A549 (cell line): Measurements from ENCODE around the gene CDK5RAP2. TPM values are rescaled to one million over a fixed set of nuclear protein-coding genes. Genes with fewer than 3 reads are reported as not detected.

ENCODE experiments used
- ATAC-seq, 2 experiments: fragments of 200-7000 bp in 1 of 2; fragments of >200 bp in 1 of 2; cut with Nextera tagmentation in 1 of 2; cut with Tn5 transposase in 1 of 2; 3 replicates each; pipeline versions ENCODE4 v1.8.0 to v1.9.1; 2018 to 2020; ENCODE audit warnings: mild to moderate bottlenecking in 1 of 2, moderate library complexity in 1 of 2
- CTCF ChIA-PET: fragments of 300-600 bp; sonication (Branson Sonifier 250); formaldehyde crosslinking; extraction: SDS; loops from one replicate; lab custom pipeline; 2021; ENCODE audit warnings: antibody characterized with exemption, inconsistent platforms; lab: Yijun Ruan, JAX
- POLR2A ChIA-PET: fragments of 350-600 bp; formaldehyde crosslinking; extraction: SDS; loops from one replicate; lab custom pipeline; 2021; ENCODE audit warnings: antibody characterized with exemption, inconsistent platforms; lab: Yijun Ruan, JAX
- DNase-seq, 2 experiments: peaks; one replicate each; pipeline versions ENCODE4 v3.0.0 to v3.0.0-alpha.2; 2011 to 2016; ENCODE audit warnings: low read depth in 1 of 2, low spot score in 1 of 2
- FAIRE-seq: peaks from 2 replicates; lab custom pipeline; 2011; peaks lifted over from hg19 to GRCh38; lab: Jason Lieb, UNC
- H3K27ac ChIP-seq, 2 experiments: fragments of >200 bp; sonication (Bioruptor Twin); formaldehyde crosslinking; 3 replicates each; pipeline ENCODE4 v1.5.1; 2016 to 2017
- H3K4me1 ChIP-seq: fragments of >200 bp; sonication (Bioruptor Twin); formaldehyde crosslinking; 3 replicates; pipeline ENCODE4 v1.6.1; 2016
- H3K4me2 ChIP-seq: fragments of >200 bp; sonication (Bioruptor Twin); formaldehyde crosslinking; 3 replicates; pipeline ENCODE4 v1.6.1; 2016
- H3K4me3 ChIP-seq: fragments of >200 bp; sonication (Bioruptor Twin); formaldehyde crosslinking; 3 replicates; pipeline ENCODE4 v1.5.1; 2016
- H3K9me3 ChIP-seq: fragments of >200 bp; sonication (Bioruptor Twin); formaldehyde crosslinking; 3 replicates; pipeline ENCODE4 v1.6.1; 2016
- CBX2 ChIP-seq: fragments of 200-600 bp; sonication (generic); IDR thresholded peaks from 2 replicates; pipeline ENCODE4 v1.6.1; 2016; ENCODE audit warnings: low read depth, mild to moderate bottlenecking, borderline replicate concordance
- CBX8 ChIP-seq: fragments of 200-600 bp; sonication (generic); IDR thresholded peaks from 2 replicates; pipeline ENCODE4 v1.6.1; 2016
- EHMT2 ChIP-seq: fragments of 200-600 bp; sonication (generic); IDR thresholded peaks from 2 replicates; pipeline ENCODE4 v1.6.1; 2016; ENCODE audit warnings: antibody characterized with exemption, low read depth, mild to moderate bottlenecking, moderate library complexity
- FOXS1 ChIP-seq: fragments of 250-450 bp; sonication (Bioruptor Pico); IDR thresholded peaks from 2 replicates; pipeline ENCODE4 v1.5.0; 2020; ENCODE audit warnings: mild to moderate bottlenecking, moderate library complexity
- HDAC2 ChIP-seq: fragments of 200-600 bp; sonication (generic); IDR thresholded peaks from 2 replicates; pipeline ENCODE4 v1.6.1; 2016
- HEYL ChIP-seq: fragments of 250-450 bp; sonication (Bioruptor Pico); IDR thresholded peaks from 2 replicates; pipeline ENCODE4 v1.8.0; 2021; ENCODE audit warnings: mild to moderate bottlenecking, moderate library complexity
- HOXA7 ChIP-seq: fragments of 250-450 bp; sonication (Bioruptor Pico); IDR thresholded peaks from 2 replicates; pipeline ENCODE4 v1.5.0; 2020; ENCODE audit warnings: mild to moderate bottlenecking, moderate library complexity
- HOXB13 ChIP-seq: fragments of 250-450 bp; sonication (Bioruptor Pico); IDR thresholded peaks from 2 replicates; pipeline ENCODE4 v1.5.0; 2020; ENCODE audit warnings: low read depth, mild to moderate bottlenecking, moderate library complexity
- NPAS2 ChIP-seq: fragments of 250-450 bp; sonication (Bioruptor Pico); IDR thresholded peaks from 2 replicates; pipeline ENCODE4 v1.8.0; 2022; ENCODE audit warnings: mild to moderate bottlenecking, moderate library complexity, borderline replicate concordance
- PHF8 ChIP-seq: fragments of 200-600 bp; sonication (generic); IDR thresholded peaks from 2 replicates; pipeline ENCODE4 v1.6.1; 2016; ENCODE audit warnings: low read depth, mild to moderate bottlenecking, antibody characterized with exemption, moderate library complexity, borderline replicate concordance
- RCOR1 ChIP-seq: fragments of 150-350 bp; IDR thresholded peaks from 2 replicates; pipeline ENCODE4 v1.6.1; 2014; ENCODE audit warnings: antibody characterized with exemption, low read length, low read depth
- TFCP2L1 ChIP-seq: fragments of 250-450 bp; sonication (Bioruptor Pico); IDR thresholded peaks from 2 replicates; pipeline ENCODE4 v1.5.0; 2021; ENCODE audit warnings: mild to moderate bottlenecking
- TP53 ChIP-seq: fragments of 250-450 bp; sonication (Bioruptor Pico); IDR thresholded peaks from 2 replicates; pipeline ENCODE4 v1.5.0; 2021; ENCODE audit warnings: mild to moderate bottlenecking, moderate library complexity
- ZC3H11A ChIP-seq: fragments of 450-650 bp; IDR thresholded peaks from 2 replicates; pipeline ENCODE4 v1.6.1; 2014; ENCODE audit warnings: antibody characterized with exemption, mild to moderate bottlenecking
- ZFP36 ChIP-seq: fragments of 450-650 bp; IDR thresholded peaks from 2 replicates; pipeline ENCODE4 v1.6.1; 2014; ENCODE audit warnings: borderline replicate concordance; ENCODE audit not compliant: partially characterized antibody
- ZSCAN20 ChIP-seq: fragments of 250-450 bp; sonication (Bioruptor Pico); IDR thresholded peaks from 2 replicates; pipeline ENCODE4 v1.8.0; 2022; ENCODE audit warnings: mild to moderate bottlenecking, moderate library complexity
- WGBS: methylation state at CpG from one replicate; pipeline ENCODE4 v1.1.6; 2017; ENCODE audit errors: missing lambda C conversion rate; 5-methylcytosine and 5-hydroxymethylcytosine counted together
- polyA plus RNA-seq, 4 experiments: library from polyadenylated mRNA; depleted of rRNA in 3 of 4; stranded (reverse); fragments of >200 nt; fragmentation: RNase III in 1 of 4; extraction: RNeasy Plus Mini Kit Qiagen cat#74134 plus additional on column Dnase treatment in 1 of 4; gene quantifications; 2 replicates in 3 of 4; 3 replicates in 1 of 4; pipeline ENCODE4 v1.2.3, GENCODE V29; 2011 to 2017
- TF ChIP-seq, protein P1 (sequence below): fragments of 150-350 bp; IDR thresholded peaks from 2 replicates; pipeline ENCODE4 v1.6.1; 2014; ENCODE audit warnings: low read depth, mild to moderate bottlenecking, low read length
- TF ChIP-seq, protein P2 (sequence below): fragments of 250-450 bp; sonication (Bioruptor Pico); IDR thresholded peaks from 2 replicates; pipeline ENCODE4 v1.5.0; 2020; ENCODE audit warnings: low read depth, mild to moderate bottlenecking, moderate library complexity
- TF ChIP-seq, protein P3 (sequence below): fragments of 200-600 bp; sonication (generic); IDR thresholded peaks from 2 replicates; pipeline ENCODE4 v1.6.1; 2016; ENCODE audit warnings: antibody characterized with exemption, mild to moderate bottlenecking, moderate library complexity
- TF ChIP-seq, protein P4 (sequence below): IDR thresholded peaks from 2 replicates; pipeline ENCODE4 v1.6.1; 2012

The CDK5RAP2 gene
- polyA plus RNA-seq, 2 of the 4 experiments (the other 2 are of a cell fraction): 29.1 to 44.6 TPM

DNA sequence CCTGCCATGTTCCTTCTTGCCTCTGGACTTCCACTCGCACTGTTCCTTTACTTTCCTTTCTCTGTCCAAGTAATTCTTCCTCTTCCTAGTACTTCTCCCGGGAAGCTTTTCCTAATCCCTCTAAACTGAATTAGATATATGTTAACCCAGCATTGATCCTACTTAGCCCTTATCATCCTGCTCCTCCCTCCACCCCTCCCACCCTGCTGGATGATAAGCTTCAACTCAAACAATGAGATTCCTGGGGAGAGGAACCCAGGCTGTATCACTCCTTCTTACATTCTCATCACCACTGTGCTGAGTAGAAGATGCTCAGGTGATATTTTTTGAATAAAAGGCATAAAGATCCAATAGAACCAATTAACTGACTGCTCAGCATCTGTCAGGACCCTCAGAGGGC lies 45.7 kb downstream of the CDK5RAP2 start:
- ChIA-PET POLR2A (no interaction called here), CTCF (interaction anchor here (0.6 to 1.7 kb wide), 5 partner anchors 13 to 67 kb away, joined by 3 to 6 read pairs (median 4); no protein-coding TSS in a partner anchor)
- Histone ChIP-seq H3K4me3 (no peak overlapping the region), H3K4me2 (no peak overlapping the region), H3K27ac (peak overlapping the region in 1 of 2 experiments; percentile 16; a peak in 3 of 6 replicates), H3K4me1 (peaks cover 38% of the 10 kb centered on the region), H3K9me3 (no peaks in the 10 kb centered on the region)
- TF ChIP-seq HEYL (CRISPR knock-in tag) (no peak), ZFP36 (no peak), PHF8 (no peak), HOXA7 (CRISPR knock-in tag) (no peak), HOXB13 (no peak), ZC3H11A (no peak), HDAC2 (no peak), ZSCAN20 (CRISPR knock-in tag) (no peak), EHMT2 (no peak), CBX2 (no peak)
- TF ChIP-seq, protein P1, sequence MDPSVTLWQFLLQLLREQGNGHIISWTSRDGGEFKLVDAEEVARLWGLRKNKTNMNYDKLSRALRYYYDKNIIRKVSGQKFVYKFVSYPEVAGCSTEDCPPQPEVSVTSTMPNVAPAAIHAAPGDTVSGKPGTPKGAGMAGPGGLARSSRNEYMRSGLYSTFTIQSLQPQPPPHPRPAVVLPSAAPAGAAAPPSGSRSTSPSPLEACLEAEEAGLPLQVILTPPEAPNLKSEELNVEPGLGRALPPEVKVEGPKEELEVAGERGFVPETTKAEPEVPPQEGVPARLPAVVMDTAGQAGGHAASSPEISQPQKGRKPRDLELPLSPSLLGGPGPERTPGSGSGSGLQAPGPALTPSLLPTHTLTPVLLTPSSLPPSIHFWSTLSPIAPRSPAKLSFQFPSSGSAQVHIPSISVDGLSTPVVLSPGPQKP: no peak
- TF ChIP-seq, protein P2, sequence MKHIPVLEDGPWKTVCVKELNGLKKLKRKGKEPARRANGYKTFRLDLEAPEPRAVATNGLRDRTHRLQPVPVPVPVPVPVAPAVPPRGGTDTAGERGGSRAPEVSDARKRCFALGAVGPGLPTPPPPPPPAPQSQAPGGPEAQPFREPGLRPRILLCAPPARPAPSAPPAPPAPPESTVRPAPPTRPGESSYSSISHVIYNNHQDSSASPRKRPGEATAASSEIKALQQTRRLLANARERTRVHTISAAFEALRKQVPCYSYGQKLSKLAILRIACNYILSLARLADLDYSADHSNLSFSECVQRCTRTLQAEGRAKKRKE (CRISPR knock-in tag): no peak
- DNase-seq (no peak), FAIRE-seq (no peak), ATAC-seq (no peak)
- 81% methylated on average over 2 of the region's 2 CpGs for whole genome bisulfite sequencing

DNA sequence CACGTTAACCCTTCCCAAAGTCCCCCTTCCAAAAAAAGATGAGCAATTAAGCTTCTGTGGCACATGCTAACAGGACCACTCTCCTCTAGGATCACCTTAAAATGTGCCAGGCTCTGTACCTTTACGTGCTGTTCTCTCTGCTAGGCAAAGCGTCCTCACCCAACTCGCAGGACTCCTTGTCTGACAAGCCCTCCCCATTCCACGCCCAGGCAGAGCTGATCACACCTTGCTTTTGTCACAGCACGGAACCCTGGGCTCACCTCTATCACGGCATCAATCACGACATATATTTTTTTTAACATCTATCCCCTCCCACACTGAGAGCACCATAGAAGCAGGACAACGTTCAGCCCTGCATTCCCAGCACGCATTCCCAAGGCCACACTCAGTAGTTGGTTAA lies 47.1 kb downstream of the CDK5RAP2 start:
- Histone ChIP-seq H3K4me2 (peak overlapping the region; percentile 31), H3K4me1 (peaks cover 28% of the 10 kb centered on the region), H3K27ac (peak overlapping the region; percentile 67 to 85; a peak in 5 of 6 replicates), H3K4me3 (no peak overlapping the region), H3K9me3 (no peaks in the 10 kb centered on the region)
- TF ChIP-seq FOXS1 (CRISPR knock-in tag) (no peak), TP53 (no peak), PHF8 (no peak), CBX8 (no peak), TFCP2L1 (CRISPR knock-in tag) (no peak), RCOR1 (no peak), NPAS2 (no peak)
- TF ChIP-seq, protein P3, sequence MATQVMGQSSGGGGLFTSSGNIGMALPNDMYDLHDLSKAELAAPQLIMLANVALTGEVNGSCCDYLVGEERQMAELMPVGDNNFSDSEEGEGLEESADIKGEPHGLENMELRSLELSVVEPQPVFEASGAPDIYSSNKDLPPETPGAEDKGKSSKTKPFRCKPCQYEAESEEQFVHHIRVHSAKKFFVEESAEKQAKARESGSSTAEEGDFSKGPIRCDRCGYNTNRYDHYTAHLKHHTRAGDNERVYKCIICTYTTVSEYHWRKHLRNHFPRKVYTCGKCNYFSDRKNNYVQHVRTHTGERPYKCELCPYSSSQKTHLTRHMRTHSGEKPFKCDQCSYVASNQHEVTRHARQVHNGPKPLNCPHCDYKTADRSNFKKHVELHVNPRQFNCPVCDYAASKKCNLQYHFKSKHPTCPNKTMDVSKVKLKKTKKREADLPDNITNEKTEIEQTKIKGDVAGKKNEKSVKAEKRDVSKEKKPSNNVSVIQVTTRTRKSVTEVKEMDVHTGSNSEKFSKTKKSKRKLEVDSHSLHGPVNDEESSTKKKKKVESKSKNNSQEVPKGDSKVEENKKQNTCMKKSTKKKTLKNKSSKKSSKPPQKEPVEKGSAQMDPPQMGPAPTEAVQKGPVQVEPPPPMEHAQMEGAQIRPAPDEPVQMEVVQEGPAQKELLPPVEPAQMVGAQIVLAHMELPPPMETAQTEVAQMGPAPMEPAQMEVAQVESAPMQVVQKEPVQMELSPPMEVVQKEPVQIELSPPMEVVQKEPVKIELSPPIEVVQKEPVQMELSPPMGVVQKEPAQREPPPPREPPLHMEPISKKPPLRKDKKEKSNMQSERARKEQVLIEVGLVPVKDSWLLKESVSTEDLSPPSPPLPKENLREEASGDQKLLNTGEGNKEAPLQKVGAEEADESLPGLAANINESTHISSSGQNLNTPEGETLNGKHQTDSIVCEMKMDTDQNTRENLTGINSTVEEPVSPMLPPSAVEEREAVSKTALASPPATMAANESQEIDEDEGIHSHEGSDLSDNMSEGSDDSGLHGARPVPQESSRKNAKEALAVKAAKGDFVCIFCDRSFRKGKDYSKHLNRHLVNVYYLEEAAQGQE: no peak
- TF ChIP-seq, protein P2 (CRISPR knock-in tag): no peak
- TF ChIP-seq, protein P4, sequence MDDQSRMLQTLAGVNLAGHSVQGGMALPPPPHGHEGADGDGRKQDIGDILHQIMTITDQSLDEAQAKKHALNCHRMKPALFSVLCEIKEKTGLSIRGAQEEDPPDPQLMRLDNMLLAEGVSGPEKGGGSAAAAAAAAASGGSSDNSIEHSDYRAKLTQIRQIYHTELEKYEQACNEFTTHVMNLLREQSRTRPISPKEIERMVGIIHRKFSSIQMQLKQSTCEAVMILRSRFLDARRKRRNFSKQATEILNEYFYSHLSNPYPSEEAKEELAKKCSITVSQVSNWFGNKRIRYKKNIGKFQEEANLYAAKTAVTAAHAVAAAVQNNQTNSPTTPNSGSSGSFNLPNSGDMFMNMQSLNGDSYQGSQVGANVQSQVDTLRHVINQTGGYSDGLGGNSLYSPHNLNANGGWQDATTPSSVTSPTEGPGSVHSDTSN: no peak
- no peak for DNase-seq
- FAIRE-seq: no peak
- CTCF ChIA-PET: interaction anchor here (0.9 to 2.5 kb wide), 9 partner anchors 9 to 564 kb away, joined by 3 to 17 read pairs (median 4); no protein-coding TSS in a partner anchor
- POLR2A ChIA-PET: interaction anchor here (0.6 kb wide), 1 partner anchor 717 kb away, joined by 3 read pairs; no protein-coding TSS in a partner anchor
- WGBS: 72% methylated on average over 10 of the region's 10 CpGs
- ATAC-seq: peak; percentile 10 to 16; a peak in 2 of 6 replicates
